Cardiac fibroblast (primary cell): ENCODE measurements around the gene TUBA8.
A peak's percentile ranks its signal among the peaks of the same experiment; 100 is the strongest.

Experiments
- DNase-seq, 2 donors: peaks; one replicate each; pipeline versions ENCODE4 v3.0.0 to v3.0.0-alpha.2; 2010; ENCODE audit warnings: low read depth in 2 of 2
- H3K4me3 ChIP-seq, 2 donors: replicated peaks in 1 of 2; 1 replicate in 1 of 2; 2 replicates in 1 of 2; pipeline ENCODE4 v1.5.1; 2011; ENCODE audit warnings: low read depth in 2 of 2, low read length in 2 of 2, mild to moderate bottlenecking in 2 of 2, moderate library complexity in 1 of 2
- TF ChIP-seq, protein P1 (sequence below): IDR thresholded peaks from one replicate; pipeline ENCODE4 v1.5.1; 2011; ENCODE audit warnings: low read depth, mild to moderate bottlenecking, low read length, inconsistent platforms

Gene TUBA8

DNA sequence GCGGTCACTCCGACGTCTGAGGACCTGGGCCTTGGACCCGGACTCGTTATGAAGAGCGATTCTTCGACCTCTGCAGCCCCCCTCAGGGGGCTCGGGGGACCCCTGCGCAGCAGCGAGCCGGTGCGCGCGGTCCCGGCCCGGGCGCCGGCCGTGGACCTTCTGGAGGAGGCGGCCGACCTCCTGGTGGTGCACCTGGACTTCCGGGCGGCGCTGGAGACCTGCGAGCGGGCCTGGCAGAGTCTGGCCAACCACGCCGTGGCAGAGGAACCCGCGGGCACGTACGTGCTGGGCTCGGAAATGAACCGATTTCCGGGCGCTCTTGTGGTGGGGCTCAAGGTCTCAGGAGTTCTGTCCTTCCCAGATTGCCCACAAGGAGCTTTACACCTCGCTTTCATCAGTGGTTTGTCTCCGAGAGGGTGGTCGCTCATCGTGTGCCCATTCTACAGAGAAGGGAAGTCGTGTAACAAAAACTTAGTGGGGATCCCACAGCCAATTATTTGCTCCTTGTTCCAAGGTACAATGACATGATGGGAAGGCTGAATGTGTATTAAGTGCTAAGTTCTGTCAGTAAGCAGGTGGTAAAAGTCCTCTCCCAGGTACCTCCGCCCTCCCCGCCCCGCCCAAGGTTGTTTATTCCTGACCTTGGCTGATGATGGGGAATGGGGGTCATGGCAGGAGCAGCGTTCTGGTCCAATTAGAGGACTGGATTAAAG is 32.1 kb upstream of the TUBA8 start:
- DNase-seq, result peak in 1 of 2 donors; percentile 25
- peak overlapping the region; percentile 96 to 97 for H3K4me3 ChIP-seq
- TF ChIP-seq, protein P1, sequence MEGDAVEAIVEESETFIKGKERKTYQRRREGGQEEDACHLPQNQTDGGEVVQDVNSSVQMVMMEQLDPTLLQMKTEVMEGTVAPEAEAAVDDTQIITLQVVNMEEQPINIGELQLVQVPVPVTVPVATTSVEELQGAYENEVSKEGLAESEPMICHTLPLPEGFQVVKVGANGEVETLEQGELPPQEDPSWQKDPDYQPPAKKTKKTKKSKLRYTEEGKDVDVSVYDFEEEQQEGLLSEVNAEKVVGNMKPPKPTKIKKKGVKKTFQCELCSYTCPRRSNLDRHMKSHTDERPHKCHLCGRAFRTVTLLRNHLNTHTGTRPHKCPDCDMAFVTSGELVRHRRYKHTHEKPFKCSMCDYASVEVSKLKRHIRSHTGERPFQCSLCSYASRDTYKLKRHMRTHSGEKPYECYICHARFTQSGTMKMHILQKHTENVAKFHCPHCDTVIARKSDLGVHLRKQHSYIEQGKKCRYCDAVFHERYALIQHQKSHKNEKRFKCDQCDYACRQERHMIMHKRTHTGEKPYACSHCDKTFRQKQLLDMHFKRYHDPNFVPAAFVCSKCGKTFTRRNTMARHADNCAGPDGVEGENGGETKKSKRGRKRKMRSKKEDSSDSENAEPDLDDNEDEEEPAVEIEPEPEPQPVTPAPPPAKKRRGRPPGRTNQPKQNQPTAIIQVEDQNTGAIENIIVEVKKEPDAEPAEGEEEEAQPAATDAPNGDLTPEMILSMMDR, result peak; percentile 15

DNA sequence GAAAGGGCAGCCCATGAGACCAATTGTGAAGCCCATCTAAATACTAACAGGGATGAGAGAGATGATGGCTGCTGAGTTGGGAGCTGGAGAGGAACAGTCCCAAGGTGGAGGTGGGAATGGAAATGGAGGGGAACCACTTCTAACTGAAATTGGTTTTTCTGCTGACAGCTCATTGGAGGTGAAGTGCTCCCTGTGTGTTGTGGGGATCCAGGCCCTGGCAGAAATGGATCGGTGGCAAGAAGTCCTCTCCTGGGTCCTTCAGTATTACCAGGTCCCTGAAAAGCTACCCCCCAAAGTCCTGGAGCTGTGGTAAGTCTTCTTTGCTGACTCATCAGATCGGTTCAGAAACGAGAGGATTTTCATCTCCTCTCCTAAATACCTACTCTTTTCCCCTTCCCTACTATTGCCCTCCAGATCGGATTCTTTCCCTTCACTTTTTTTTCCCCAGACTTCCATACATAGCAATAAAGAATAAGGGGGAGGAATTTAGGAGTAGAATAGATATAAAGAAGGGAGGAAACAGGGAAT is 30.8 kb upstream of the TUBA8 start:
- TF ChIP-seq, protein P1, result no peak
- DNase-seq, result no peak
- no peak overlapping the region for H3K4me3 ChIP-seq

DNA sequence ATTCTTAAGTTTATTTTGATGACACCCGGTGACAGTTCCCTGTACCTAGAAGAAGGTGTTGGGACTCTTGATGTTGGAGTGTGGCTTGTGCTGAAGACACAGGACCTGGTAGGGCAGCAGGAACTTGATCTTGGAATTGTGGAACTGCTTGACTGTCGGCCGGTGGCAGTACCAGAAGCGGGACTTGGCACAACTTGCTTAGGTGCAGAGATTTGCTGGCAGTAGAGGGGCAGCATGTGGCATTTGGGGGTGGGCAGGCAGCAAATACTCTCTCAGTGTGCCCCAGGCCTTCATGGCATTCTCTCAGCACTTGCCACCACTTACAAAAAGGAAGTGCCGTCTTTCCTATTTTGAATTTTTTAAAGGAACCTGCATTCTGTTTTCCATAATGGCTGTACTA is 29.2 kb upstream of the TUBA8 start:
- TF ChIP-seq, protein P1, result no peak
- DNase-seq, result no peak

DNA sequence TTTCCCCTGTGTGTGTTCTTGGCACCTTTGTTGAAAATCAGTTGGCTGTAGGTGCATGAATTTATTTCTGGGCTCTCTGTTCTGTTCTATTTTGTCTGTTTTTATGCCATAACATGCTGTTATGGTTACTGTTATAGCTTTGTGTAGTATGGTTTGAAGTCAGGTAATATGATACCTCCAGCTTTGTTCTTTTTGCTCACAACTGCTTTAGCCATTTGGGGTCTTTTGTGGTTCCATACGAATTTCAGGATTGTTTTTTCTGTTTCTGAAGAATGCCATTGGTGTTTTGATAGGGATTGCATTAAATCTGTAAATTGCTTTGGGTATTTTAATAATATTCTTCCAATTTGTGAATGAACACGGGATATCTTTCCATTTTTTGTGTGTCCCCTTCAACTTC is 28.1 kb upstream of the TUBA8 start:
- TF ChIP-seq, protein P1, result no peak
- H3K4me3 ChIP-seq, result no peak overlapping the region
- DNase-seq, result no peak

More for the DNA sequence above, 29.2 kb upstream of the TUBA8 start:
- H3K4me3 ChIP-seq, result no peak overlapping the region

DNA sequence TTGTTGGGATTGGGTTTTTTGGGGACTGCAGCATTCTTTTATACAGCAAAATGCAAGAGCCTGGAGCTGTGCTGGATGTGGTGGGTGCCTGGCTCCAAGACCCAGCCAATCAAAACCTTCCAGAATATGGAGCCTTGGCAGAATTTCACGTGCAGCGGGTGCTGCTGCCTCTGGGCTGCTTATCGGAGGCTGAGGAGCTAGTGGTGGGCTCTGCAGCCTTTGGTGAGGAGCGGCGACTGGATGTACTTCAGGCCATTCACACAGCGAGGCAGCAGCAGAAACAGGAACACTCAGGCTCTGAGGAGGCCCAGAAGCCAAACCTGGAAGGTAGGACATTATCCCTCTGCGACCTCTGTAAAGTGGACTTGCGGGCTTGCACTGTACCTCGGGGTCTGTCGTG is 27.2 kb upstream of the TUBA8 start:
- TF ChIP-seq, protein P1, result no peak
- H3K4me3 ChIP-seq, result no peak overlapping the region
- DNase-seq, result no peak

DNA sequence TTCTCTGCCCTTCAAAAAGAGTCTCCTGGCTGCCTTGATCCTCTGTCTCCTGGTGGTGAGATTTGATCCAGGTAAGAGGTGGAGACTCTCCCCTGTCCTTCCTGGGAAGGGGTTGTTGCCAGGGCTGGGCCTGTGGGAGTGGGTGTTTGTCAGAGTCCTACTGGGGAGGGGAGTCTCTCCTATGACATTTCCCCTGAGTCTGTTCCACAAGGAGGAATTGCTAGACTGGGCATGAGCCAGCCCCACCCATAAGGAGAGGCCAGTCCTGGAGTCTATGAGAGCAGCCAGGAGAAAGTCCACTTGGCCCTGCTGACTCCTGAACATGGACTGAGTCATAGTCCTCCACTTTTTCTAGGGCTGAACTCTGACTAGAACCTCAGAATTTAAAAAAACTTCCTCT is 25.4 kb upstream of the TUBA8 start:
- peak; percentile 19 to 58 for DNase-seq
- TF ChIP-seq, protein P1, result no peak
- no peak overlapping the region for H3K4me3 ChIP-seq
